ENCODE results near the gene CCM2. TPM values are rescaled to one million over a fixed set of nuclear protein-coding genes. Genes with fewer than 3 reads are reported as not detected.
"Not testable (repeated sequence)": the region's sequence is repeated elsewhere in the genome, so short reads cannot be mapped to it uniquely, and the experiment has no call there.

CCM2 gene
- total RNA-seq, 1 donor from 2014 or later = 35.7 TPM

- H3K27me3 Mint-ChIP-seq (ENCODE audit: low read depth) = no peaks in the 10 kb centered on the region
- H3K4me1 Mint-ChIP-seq = peaks cover 21% of the 10 kb centered on the region
- H3K27ac Mint-ChIP-seq (ENCODE audit: unreplicated experiment) = peak overlapping the region; percentile 46
- TF ChIP-seq, protein P1, sequence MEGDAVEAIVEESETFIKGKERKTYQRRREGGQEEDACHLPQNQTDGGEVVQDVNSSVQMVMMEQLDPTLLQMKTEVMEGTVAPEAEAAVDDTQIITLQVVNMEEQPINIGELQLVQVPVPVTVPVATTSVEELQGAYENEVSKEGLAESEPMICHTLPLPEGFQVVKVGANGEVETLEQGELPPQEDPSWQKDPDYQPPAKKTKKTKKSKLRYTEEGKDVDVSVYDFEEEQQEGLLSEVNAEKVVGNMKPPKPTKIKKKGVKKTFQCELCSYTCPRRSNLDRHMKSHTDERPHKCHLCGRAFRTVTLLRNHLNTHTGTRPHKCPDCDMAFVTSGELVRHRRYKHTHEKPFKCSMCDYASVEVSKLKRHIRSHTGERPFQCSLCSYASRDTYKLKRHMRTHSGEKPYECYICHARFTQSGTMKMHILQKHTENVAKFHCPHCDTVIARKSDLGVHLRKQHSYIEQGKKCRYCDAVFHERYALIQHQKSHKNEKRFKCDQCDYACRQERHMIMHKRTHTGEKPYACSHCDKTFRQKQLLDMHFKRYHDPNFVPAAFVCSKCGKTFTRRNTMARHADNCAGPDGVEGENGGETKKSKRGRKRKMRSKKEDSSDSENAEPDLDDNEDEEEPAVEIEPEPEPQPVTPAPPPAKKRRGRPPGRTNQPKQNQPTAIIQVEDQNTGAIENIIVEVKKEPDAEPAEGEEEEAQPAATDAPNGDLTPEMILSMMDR (conservative IDR thresholded peaks at IDR 0.05) = no peak
- no peak overlapping the region for H3K4me3 Mint-ChIP-seq
- H3K36me3 Mint-ChIP-seq (ENCODE audit: low read depth) = peaks cover 13% of the 10 kb centered on the region
- DNase-seq (ENCODE audit: low read depth, low spot score) = no peak
- no peaks in the 10 kb centered on the region for H3K9me3 Mint-ChIP-seq
Observed at GRCh38 chr7:45017253-45017652, 17.3 kb downstream of the CCM2 start.

DNA sequence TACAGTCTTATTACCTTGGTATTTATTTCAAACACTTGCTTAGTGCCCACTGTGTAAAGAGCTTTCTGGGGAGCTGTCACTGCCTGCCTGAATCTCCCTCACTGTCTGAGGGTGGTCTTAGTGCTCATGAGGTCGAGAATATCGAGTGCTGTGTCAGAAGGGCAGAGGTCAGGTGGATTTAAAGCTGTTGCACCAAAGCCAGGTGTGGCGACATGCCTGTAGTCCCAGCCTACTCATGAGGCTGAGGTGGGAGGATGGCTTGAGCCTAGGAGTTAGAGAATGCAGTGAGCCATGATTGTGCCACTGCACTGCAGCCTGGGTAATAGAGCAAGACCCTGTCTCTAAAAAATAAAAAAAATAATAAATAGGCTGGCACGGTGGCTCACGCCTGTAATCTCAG lies 20.9 kb downstream of the CCM2 start:
- Mint-ChIP-seq H3K4me1 (peaks cover 8% of the 10 kb centered on the region), H3K4me3 (no peak overlapping the region), H3K27ac (ENCODE audit: unreplicated experiment) (no peak overlapping the region), H3K27me3 (ENCODE audit: low read depth) (no peaks in the 10 kb centered on the region), H3K9me3 (no peaks in the 10 kb centered on the region), H3K36me3 (ENCODE audit: low read depth) (peaks cover 27% of the 10 kb centered on the region)
- TF ChIP-seq, protein P1 (conservative IDR thresholded peaks at IDR 0.05) = no peak
- DNase-seq (ENCODE audit: low read depth, low spot score) = no peak

GRCh38 chr7:45021604-45022296 lies 21.7 kb downstream of the CCM2 start:
- Mint-ChIP-seq H3K27me3 (ENCODE audit: low read depth) (no peaks in the 10 kb centered on the region), H3K9me3 (no peaks in the 10 kb centered on the region), H3K36me3 (ENCODE audit: low read depth) (peaks cover 25% of the 10 kb centered on the region), H3K4me3 (no peak overlapping the region), H3K27ac (ENCODE audit: unreplicated experiment) (no peak overlapping the region), H3K4me1 (peaks cover 7% of the 10 kb centered on the region)
- no peak for DNase-seq (ENCODE audit: low read depth, low spot score)
- TF ChIP-seq, protein P1 (conservative IDR thresholded peaks at IDR 0.05) = no peak

- TF ChIP-seq, protein P1 (conservative IDR thresholded peaks at IDR 0.05) = no peak
- Mint-ChIP-seq H3K4me3 (no peak overlapping the region), H3K4me1 (peaks cover 7% of the 10 kb centered on the region), H3K27me3 (ENCODE audit: low read depth) (no peaks in the 10 kb centered on the region), H3K27ac (ENCODE audit: unreplicated experiment) (no peak overlapping the region), H3K36me3 (ENCODE audit: low read depth) (peaks cover 18% of the 10 kb centered on the region), H3K9me3 (no peaks in the 10 kb centered on the region)
- no peak for DNase-seq (ENCODE audit: low read depth, low spot score)
Observed at GRCh38 chr7:45024126-45024744, 24.2 kb downstream of the CCM2 start.

GRCh38 chr7:45025473-45025872 lies 25.5 kb downstream of the CCM2 start:
- not testable (repeated sequence) for DNase-seq (ENCODE audit: low read depth, low spot score); H3K27me3 Mint-ChIP-seq (ENCODE audit: low read depth); H3K9me3 Mint-ChIP-seq; H3K4me3 Mint-ChIP-seq; H3K4me1 Mint-ChIP-seq; H3K27ac Mint-ChIP-seq (ENCODE audit: unreplicated experiment)
- peaks cover 20% of the 10 kb centered on the region for H3K36me3 Mint-ChIP-seq (ENCODE audit: low read depth)

GRCh38 chr7:45026013-45026412 lies 26.0 kb downstream of the CCM2 start:
- TF ChIP-seq, protein P1 (conservative IDR thresholded peaks at IDR 0.05) = no peak
- Mint-ChIP-seq H3K27me3 (ENCODE audit: low read depth) (no peaks in the 10 kb centered on the region), H3K27ac (ENCODE audit: unreplicated experiment) (no peak overlapping the region), H3K9me3 (no peaks in the 10 kb centered on the region), H3K36me3 (ENCODE audit: low read depth) (peaks cover 20% of the 10 kb centered on the region), H3K4me1 (peaks cover 4% of the 10 kb centered on the region), H3K4me3 (no peak overlapping the region)
- DNase-seq (ENCODE audit: low read depth, low spot score) = no peak

Data from neural crest cell (in vitro differentiated cells).